IPS-20b (cell line): ENCODE data around the gene CHRNA3.

Source experiments
- H3K27ac ChIP-seq: one replicate; pipeline ENCODE4 v1.5.1; 2013; ENCODE audit warnings: low read length
- H3K27me3 ChIP-seq: 2 replicates; pipeline ENCODE4 v1.6.1; 2013; ENCODE audit warnings: mild to moderate bottlenecking, low read length, inconsistent platforms; ENCODE audit not compliant: insufficient read depth
- H3K36me3 ChIP-seq: 2 replicates; pipeline ENCODE4 v1.6.1; 2013; ENCODE audit warnings: low read depth, mild to moderate bottlenecking, inconsistent platforms, low read length, moderate library complexity; ENCODE audit not compliant: insufficient read depth
- H3K4me1 ChIP-seq: 2 replicates; pipeline ENCODE4 v1.6.1; 2013; ENCODE audit warnings: mild to moderate bottlenecking, control low read depth, inconsistent platforms, low read length, moderate library complexity; ENCODE audit not compliant: insufficient read depth
- H3K4me3 ChIP-seq: 2 replicates; pipeline ENCODE4 v1.5.1; 2013; ENCODE audit warnings: mild to moderate bottlenecking, low read length, inconsistent platforms
- H3K9ac ChIP-seq: 2 replicates; pipeline ENCODE4 v1.6.1; 2013; ENCODE audit warnings: low read depth, mild to moderate bottlenecking, inconsistent platforms, low read length, moderate library complexity
- H3K9me3 ChIP-seq: 2 replicates; pipeline ENCODE4 v1.6.1; 2013; ENCODE audit warnings: mild to moderate bottlenecking, low read depth, low read length, inconsistent platforms; ENCODE audit not compliant: insufficient read depth

CHRNA3 gene

GRCh38 chr15:78620527-78621421 lies at the start of gene CHRNA3:
Gene CHRNA3 (minus strand): TSS chr15:78620996. CDS start chr15:78620794, 202 bp downstream.
- Histone ChIP-seq H3K9me3 (no peaks in the 10 kb centered on the region), H3K27ac (no peak within 1 kb of the TSS), H3K4me1 (no peaks in the 10 kb centered on the region), H3K4me3 (peak within 1 kb of the TSS; percentile 67), H3K9ac (no peak within 1 kb of the TSS), H3K27me3 (peaks cover 43% of the 10 kb centered on the region), H3K36me3 (no peaks in the 10 kb centered on the region)

GRCh38 chr15:78668987-78669386 lies 48.2 kb upstream of the CHRNA3 start:
- Histone ChIP-seq H3K27ac (no peak overlapping the region), H3K4me1 (peaks cover 12% of the 10 kb centered on the region; the same call in 1 of the 2 replicates)

GRCh38 chr15:78667578-78668236 lies 46.9 kb upstream of the CHRNA3 start:
- peaks cover 12% of the 10 kb centered on the region; the same call in 1 of the 2 replicates for H3K4me1 ChIP-seq
- H3K9ac ChIP-seq = no peak overlapping the region
- no peak overlapping the region for H3K27ac ChIP-seq
- H3K27me3 ChIP-seq = peaks cover 15% of the 10 kb centered on the region; the same call in 1 of the 2 replicates
- H3K9me3 ChIP-seq = no peaks in the 10 kb centered on the region
- H3K4me3 ChIP-seq = no peak overlapping the region
- H3K36me3 ChIP-seq = no peaks in the 10 kb centered on the region

More at GRCh38 chr15:78668987-78669386, 48.2 kb upstream of the CHRNA3 start:
- H3K4me3 ChIP-seq = no peak overlapping the region
- no peaks in the 10 kb centered on the region for H3K9me3 ChIP-seq
- H3K36me3 ChIP-seq = no peaks in the 10 kb centered on the region
- H3K27me3 ChIP-seq = peaks cover 22% of the 10 kb centered on the region; the same call in 1 of the 2 replicates
- no peak overlapping the region for H3K9ac ChIP-seq

- H3K9ac ChIP-seq = no peak overlapping the region
- no peaks in the 10 kb centered on the region for H3K36me3 ChIP-seq
- H3K4me1 ChIP-seq = no peaks in the 10 kb centered on the region
- no peak overlapping the region for H3K27ac ChIP-seq
- no peak overlapping the region for H3K4me3 ChIP-seq
- H3K27me3 ChIP-seq = peaks cover 15% of the 10 kb centered on the region; the same call in 1 of the 2 replicates
- H3K9me3 ChIP-seq = no peaks in the 10 kb centered on the region
Observed at GRCh38 chr15:78666010-78666409, 45.2 kb upstream of the CHRNA3 start.

- no peaks in the 10 kb centered on the region for H3K36me3 ChIP-seq
- H3K9me3 ChIP-seq = no peaks in the 10 kb centered on the region
- peaks cover 12% of the 10 kb centered on the region; the same call in 1 of the 2 replicates for H3K27me3 ChIP-seq
- no peaks in the 10 kb centered on the region for H3K4me1 ChIP-seq
- no peak overlapping the region for H3K4me3 ChIP-seq
- H3K9ac ChIP-seq = no peak overlapping the region
- no peak overlapping the region for H3K27ac ChIP-seq
Observed at GRCh38 chr15:78663703-78664102, 42.9 kb upstream of the CHRNA3 start.

- no peaks in the 10 kb centered on the region for H3K9me3 ChIP-seq
- H3K27me3 ChIP-seq = no peaks in the 10 kb centered on the region
- H3K9ac ChIP-seq = no peak overlapping the region
- no peak overlapping the region for H3K27ac ChIP-seq
- H3K36me3 ChIP-seq = no peaks in the 10 kb centered on the region
- H3K4me1 ChIP-seq = no peaks in the 10 kb centered on the region
- no peak overlapping the region for H3K4me3 ChIP-seq
Observed at GRCh38 chr15:78662028-78662427, 41.2 kb upstream of the CHRNA3 start.

DNA sequence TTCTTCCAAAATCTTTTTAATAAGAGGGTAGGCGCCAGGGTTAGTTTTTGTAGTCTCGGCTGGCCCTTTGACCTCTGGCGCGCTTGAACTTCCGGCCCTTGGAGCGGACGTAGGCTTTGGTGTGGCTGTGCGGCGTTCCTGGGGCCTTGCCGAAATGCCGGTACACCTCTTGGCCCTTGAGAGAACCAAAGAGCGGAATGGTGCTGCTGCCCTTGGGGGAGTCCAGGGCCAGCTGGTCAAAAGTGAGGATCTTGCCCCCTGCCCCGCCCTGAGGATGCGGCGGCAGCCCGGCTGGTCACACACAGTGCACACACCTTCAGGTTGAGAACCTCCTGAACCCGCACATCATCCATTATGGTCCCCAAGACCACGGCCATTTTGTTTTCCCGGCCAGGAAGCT lies 40.2 kb upstream of the CHRNA3 start:
- H3K9ac ChIP-seq = no peak overlapping the region
- no peaks in the 10 kb centered on the region for H3K9me3 ChIP-seq
- no peaks in the 10 kb centered on the region for H3K4me1 ChIP-seq
- no peaks in the 10 kb centered on the region for H3K27me3 ChIP-seq
- H3K36me3 ChIP-seq = no peaks in the 10 kb centered on the region
- H3K27ac ChIP-seq = no peak overlapping the region
- no peak overlapping the region for H3K4me3 ChIP-seq

GRCh38 chr15:78660584-78660983 lies 39.8 kb upstream of the CHRNA3 start:
- no peak overlapping the region for H3K4me3 ChIP-seq
- no peaks in the 10 kb centered on the region for H3K9me3 ChIP-seq
- H3K9ac ChIP-seq = no peak overlapping the region
- H3K36me3 ChIP-seq = no peaks in the 10 kb centered on the region
- no peaks in the 10 kb centered on the region for H3K27me3 ChIP-seq
- H3K27ac ChIP-seq = no peak overlapping the region
- H3K4me1 ChIP-seq = no peaks in the 10 kb centered on the region

DNA sequence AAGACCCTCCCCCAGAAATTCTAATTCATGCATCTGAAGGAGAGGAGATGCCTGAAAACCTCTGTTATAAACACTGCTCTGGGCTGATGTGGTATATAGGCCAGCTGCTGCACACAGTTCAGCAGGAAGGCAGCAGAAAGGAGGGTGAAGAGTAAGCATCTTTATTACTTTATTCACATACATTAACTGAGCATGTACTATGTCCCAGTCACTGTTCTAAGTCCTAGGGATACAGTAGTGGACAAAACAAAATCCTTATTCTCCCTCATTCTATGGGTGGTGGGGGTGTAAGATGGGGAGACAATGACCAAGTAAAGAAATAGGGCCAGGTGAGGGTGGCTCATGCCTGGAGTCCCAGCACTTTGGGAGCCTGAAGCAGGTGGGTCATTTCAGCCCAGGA lies 38.0 kb upstream of the CHRNA3 start:
- Histone ChIP-seq H3K9me3 (no peaks in the 10 kb centered on the region), H3K27me3 (no peaks in the 10 kb centered on the region), H3K9ac (no peak overlapping the region), H3K27ac (no peak overlapping the region), H3K4me3 (no peak overlapping the region), H3K4me1 (no peaks in the 10 kb centered on the region), H3K36me3 (no peaks in the 10 kb centered on the region)

DNA sequence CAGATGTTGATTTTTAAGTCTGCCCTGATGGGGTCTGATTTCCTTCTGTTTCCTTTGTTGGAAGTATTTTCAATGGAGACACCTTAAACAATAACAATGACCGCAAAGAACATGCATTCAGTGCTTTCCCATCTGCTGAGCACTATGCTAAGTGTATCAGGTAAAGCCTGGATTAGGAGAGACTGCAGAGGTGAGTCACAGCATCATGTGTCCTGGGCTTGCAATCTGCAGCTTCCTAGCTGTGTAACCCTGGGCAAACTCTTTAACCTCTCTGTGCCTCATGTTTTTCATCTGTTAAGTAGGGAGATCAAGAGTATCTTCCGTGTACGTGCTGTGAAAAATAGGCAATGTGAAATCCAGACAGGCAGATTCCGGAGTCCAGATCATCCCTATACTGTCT lies 33.5 kb upstream of the CHRNA3 start:
- Histone ChIP-seq H3K27me3 (no peaks in the 10 kb centered on the region), H3K9me3 (no peaks in the 10 kb centered on the region), H3K36me3 (no peaks in the 10 kb centered on the region), H3K4me3 (no peak overlapping the region), H3K4me1 (no peaks in the 10 kb centered on the region), H3K9ac (no peak overlapping the region), H3K27ac (no peak overlapping the region)

DNA sequence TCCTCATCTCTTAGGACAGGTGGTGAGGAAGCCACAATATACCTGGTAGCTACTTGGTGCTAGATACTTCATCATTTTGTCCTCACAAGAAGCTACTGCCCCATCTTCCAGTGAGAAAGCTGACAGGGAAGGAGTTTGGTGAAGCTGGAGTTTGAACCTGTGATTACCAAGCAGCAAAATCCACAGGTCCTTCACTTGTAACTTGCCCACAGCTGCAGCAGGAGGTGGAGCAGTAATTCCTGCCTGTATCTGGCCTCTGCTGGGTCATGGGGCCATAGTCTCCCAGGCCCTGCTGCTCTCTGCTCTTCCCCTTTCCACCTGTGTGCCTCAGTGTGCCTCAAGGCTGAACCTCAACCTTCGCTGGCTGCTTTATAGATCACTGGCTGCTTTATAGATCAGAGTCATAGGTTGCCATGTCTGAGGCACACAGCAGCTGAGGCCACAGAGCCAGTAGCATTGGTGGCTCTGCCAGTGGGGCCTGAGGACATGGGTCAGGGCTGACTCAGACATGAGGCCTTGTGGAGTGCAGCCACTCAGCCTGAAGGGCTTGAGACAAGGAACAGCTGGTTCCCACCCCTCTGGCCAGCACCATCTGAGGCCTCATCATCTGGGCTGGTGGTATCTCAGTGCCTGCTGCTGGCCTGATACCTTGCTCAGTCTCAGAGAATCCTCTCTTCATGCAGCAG lies 31.3 kb upstream of the CHRNA3 start:
- Histone ChIP-seq H3K4me1 (no peaks in the 10 kb centered on the region), H3K9me3 (no peaks in the 10 kb centered on the region), H3K9ac (no peak overlapping the region), H3K27me3 (no peaks in the 10 kb centered on the region), H3K27ac (no peak overlapping the region), H3K36me3 (no peaks in the 10 kb centered on the region), H3K4me3 (no peak overlapping the region)
